HepG2 (cell line): ENCODE measurements around the gene SOX12. TPM values are rescaled to one million over a fixed set of nuclear protein-coding genes. Genes with fewer than 3 reads are reported as not detected.

Experiments
- ARHGAP35 ChIP-seq: sonication (generic); formaldehyde crosslinking; IDR thresholded peaks from 2 replicates; pipeline ENCODE4 v1.9.0; 2022; ENCODE audit warnings: mild to moderate bottlenecking, inconsistent platforms, moderate library complexity, missing genetic modification reagents, borderline replicate concordance
- ETS1 ChIP-seq: sonication (generic); formaldehyde crosslinking; IDR thresholded peaks from 2 replicates; pipeline ENCODE4 v1.4.0; 2020; ENCODE audit warnings: missing genetic modification reagents
- HDAC1 ChIP-seq: sonication (generic); formaldehyde crosslinking; IDR thresholded peaks from 2 replicates; pipeline ENCODE4 v1.5.1; 2020; ENCODE audit warnings: mild to moderate bottlenecking, missing genetic modification reagents
- HMG20A ChIP-seq: IDR thresholded peaks from 2 replicates; pipeline ENCODE4 v1.6.1; 2016; ENCODE audit warnings: borderline replicate concordance
- IRF2 ChIP-seq: IDR thresholded peaks from 2 replicates; pipeline ENCODE4 v1.6.1; 2018; ENCODE audit warnings: missing genetic modification reagents, missing compliant biosample characterization
- NKX3-1 ChIP-seq: sonication (generic); formaldehyde crosslinking; IDR thresholded peaks from 2 replicates; pipeline ENCODE4 v1.5.0; 2020; ENCODE audit warnings: missing genetic modification reagents
- SALL1 ChIP-seq: sonication (generic); formaldehyde crosslinking; IDR thresholded peaks from 2 replicates; pipeline ENCODE4 v1.8.0; 2022; ENCODE audit warnings: mild to moderate bottlenecking, missing genetic modification reagents
- SNAPC4 ChIP-seq: sonication (generic); formaldehyde crosslinking; IDR thresholded peaks from 2 replicates; pipeline ENCODE4 v1.4.0; 2020; ENCODE audit warnings: mild to moderate bottlenecking, missing genetic modification reagents
- TOE1 ChIP-seq: sonication (generic); formaldehyde crosslinking; IDR thresholded peaks from 2 replicates; pipeline ENCODE4 v1.4.0; 2020; ENCODE audit warnings: mild to moderate bottlenecking, missing genetic modification reagents
- TOPORS ChIP-seq: sonication (generic); formaldehyde crosslinking; IDR thresholded peaks from 2 replicates; pipeline ENCODE4 v1.8.0; 2023; ENCODE audit warnings: mild to moderate bottlenecking, missing genetic modification reagents
- ZNF367 ChIP-seq: sonication (generic); formaldehyde crosslinking; IDR thresholded peaks from 2 replicates; pipeline ENCODE4 v1.4.0; 2020; ENCODE audit warnings: missing genetic modification reagents, borderline replicate concordance
- polyA plus RNA-seq, 8 experiments: library from polyadenylated mRNA; depleted of rRNA in 3 of 8; stranded (reverse) in 7 of 8; unstranded in 1 of 8; fragments of >200 nt; fragmentation: Illumina TruSeq in 4 of 8; extraction: Trizol in 4 of 8; gene quantifications; 2 replicates each; pipeline versions ENCODE4 v1.2.1 to v1.2.3, GENCODE V29; 2011 to 2016; ENCODE audit warnings: low read depth in 4 of 8, missing spikeins in 1 of 8, mixed read lengths in 1 of 8; ENCODE audit not compliant: insufficient read depth in 1 of 8
- total RNA-seq, 5 experiments: library from RNA; depleted of rRNA; stranded (reverse); fragments of >200 nt; fragmentation: Illumina TruSeq; extraction: Trizol; gene quantifications; 2 replicates each; pipeline ENCODE4 v1.2.3, GENCODE V29; 2016; ENCODE audit warnings: low read depth in 1 of 5
- TF ChIP-seq, protein P1 (sequence below): sonication (generic); formaldehyde crosslinking; IDR thresholded peaks from 2 replicates; pipeline ENCODE4 v1.4.0; 2020; ENCODE audit warnings: missing genetic modification reagents, borderline replicate concordance
- TF ChIP-seq, protein P2 (sequence below): sonication (generic); formaldehyde crosslinking; IDR thresholded peaks from 2 replicates; pipeline ENCODE4 v1.5.0; 2020; ENCODE audit warnings: missing genetic modification reagents
- TF ChIP-seq, protein P3 (sequence below): sonication (generic); formaldehyde crosslinking; IDR thresholded peaks from 2 replicates; pipeline ENCODE4 v1.4.0; 2020; ENCODE audit warnings: missing genetic modification reagents

The SOX12 gene
- total and polyA plus RNA-seq, 2 of the 13 experiments (the other 11 are each of a cell fraction or from before 2014, with no cell fraction given): 10.0 to 18.7 TPM

DNA sequence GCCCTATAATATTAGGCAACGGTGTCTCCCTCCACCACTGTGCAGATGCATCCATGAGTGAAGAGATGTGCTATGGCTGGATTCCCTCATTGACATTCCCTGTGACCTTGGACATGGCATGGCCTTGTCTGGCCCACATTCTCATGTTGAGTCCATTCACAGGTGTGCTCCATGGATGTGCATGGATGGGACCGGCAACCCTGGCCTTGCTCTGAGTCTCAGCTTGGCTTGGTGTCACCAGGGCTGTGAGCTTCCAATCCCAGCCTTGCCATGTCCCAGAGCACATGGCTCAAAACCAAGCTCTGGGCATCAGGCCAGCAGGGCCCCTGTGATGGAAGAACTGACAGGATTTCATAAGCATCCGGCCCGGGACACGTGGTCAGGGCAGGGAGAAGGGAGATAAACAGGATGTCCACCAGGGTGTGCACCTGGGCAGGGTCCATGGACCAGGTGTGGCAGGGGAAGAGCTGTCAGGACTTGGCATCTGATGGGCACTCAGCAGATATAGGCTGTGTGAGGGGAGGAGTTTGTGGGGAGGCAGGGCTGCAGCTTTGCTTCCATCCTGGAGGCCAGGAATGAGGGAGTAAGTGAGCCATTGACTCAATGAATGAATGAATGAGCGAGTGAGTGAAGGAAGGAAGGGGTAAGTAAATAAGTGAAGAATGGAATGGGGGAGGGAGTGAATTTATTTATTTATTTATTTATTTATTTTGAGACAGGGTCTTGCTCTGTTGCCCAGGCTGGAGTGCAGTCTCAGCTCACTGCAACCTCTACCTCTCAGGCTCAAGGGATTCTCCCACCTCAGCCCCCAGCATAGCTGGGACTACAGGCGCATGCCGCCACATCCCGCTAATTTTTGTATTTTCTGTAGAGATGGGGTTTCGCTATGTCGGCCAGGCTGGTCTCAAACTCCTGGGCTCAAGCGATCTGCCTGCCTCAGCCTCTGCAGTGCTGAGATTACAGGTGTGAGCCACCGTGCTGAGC is 37.2 kb downstream of the SOX12 start (continued):
- 0 out of 2 replicates have a peak, but pooled peaks have one; percentile 80 for TF ChIP-seq SNAPC4
- peak; percentile 100 for TF ChIP-seq HDAC1
- TF ChIP-seq, protein P1, sequence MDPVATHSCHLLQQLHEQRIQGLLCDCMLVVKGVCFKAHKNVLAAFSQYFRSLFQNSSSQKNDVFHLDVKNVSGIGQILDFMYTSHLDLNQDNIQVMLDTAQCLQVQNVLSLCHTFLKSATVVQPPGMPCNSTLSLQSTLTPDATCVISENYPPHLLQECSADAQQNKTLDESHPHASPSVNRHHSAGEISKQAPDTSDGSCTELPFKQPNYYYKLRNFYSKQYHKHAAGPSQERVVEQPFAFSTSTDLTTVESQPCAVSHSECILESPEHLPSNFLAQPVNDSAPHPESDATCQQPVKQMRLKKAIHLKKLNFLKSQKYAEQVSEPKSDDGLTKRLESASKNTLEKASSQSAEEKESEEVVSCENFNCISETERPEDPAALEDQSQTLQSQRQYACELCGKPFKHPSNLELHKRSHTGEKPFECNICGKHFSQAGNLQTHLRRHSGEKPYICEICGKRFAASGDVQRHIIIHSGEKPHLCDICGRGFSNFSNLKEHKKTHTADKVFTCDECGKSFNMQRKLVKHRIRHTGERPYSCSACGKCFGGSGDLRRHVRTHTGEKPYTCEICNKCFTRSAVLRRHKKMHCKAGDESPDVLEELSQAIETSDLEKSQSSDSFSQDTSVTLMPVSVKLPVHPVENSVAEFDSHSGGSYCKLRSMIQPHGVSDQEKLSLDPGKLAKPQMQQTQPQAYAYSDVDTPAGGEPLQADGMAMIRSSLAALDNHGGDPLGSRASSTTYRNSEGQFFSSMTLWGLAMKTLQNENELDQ: peak; percentile 91
- peak; percentile 100 for TF ChIP-seq SALL1 (CRISPR knock-in tag)
- TF ChIP-seq, protein P2, sequence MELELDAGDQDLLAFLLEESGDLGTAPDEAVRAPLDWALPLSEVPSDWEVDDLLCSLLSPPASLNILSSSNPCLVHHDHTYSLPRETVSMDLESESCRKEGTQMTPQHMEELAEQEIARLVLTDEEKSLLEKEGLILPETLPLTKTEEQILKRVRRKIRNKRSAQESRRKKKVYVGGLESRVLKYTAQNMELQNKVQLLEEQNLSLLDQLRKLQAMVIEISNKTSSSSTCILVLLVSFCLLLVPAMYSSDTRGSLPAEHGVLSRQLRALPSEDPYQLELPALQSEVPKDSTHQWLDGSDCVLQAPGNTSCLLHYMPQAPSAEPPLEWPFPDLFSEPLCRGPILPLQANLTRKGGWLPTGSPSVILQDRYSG: no peak
- TF ChIP-seq ETS1 (CRISPR knock-in tag): no peak
- TF ChIP-seq TOPORS (CRISPR knock-in tag): peak; percentile 57; the same call in 1 of the 2 replicates
- TF ChIP-seq HMG20A (CRISPR knock-in tag): peak; percentile 95
- TF ChIP-seq, protein P3, sequence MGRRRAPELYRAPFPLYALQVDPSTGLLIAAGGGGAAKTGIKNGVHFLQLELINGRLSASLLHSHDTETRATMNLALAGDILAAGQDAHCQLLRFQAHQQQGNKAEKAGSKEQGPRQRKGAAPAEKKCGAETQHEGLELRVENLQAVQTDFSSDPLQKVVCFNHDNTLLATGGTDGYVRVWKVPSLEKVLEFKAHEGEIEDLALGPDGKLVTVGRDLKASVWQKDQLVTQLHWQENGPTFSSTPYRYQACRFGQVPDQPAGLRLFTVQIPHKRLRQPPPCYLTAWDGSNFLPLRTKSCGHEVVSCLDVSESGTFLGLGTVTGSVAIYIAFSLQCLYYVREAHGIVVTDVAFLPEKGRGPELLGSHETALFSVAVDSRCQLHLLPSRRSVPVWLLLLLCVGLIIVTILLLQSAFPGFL (CRISPR knock-in tag): no peak
- peak; percentile 99 for TF ChIP-seq ARHGAP35
- peak; percentile 95; the same call in 1 of the 2 replicates for TF ChIP-seq TOE1 (CRISPR knock-in tag)
- TF ChIP-seq IRF2 (CRISPR knock-in tag): peak; percentile 100
- no peak for TF ChIP-seq ZNF367 (CRISPR knock-in tag)
- TF ChIP-seq NKX3-1 (CRISPR knock-in tag): no peak
